Stimulated activated CD8-positive, alpha-beta memory T cell treated with anti-CD3 and anti-CD28 coated beads, Interleukin-15, amount 100 ng/mL, for 1 hour (primary cell): ENCODE measurements around the gene TAOK1.

Source experiments
- DNase-seq: peaks from one replicate; pipeline ENCODE4 v3.0.0-alpha.2; 2020; ENCODE audit warnings: low read depth

TAOK1 gene

GRCh38 chr17:29379084-29379991, 10.8 kb upstream of the TAOK1 start:
- DNase-seq: no peak

DNA sequence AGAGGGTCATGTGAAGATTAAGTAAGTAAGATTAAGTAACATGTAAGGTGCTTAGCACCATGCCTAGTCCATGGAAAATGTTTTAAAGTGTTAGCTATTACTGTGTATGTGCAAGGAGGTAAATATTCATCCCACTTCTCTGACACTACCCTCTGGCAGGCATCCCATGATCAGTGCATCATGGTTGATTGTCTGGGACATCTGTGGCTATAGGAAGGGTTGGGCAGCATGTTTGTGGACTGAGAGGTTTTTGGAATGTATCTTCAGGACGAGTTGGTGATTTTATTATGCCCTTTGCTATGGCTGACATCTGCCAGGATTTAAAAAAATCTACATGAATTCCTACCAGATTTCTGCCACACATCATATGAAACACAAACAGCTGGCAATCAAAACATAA, 6.5 kb upstream of the TAOK1 start:
- DNase-seq: no peak

DNA sequence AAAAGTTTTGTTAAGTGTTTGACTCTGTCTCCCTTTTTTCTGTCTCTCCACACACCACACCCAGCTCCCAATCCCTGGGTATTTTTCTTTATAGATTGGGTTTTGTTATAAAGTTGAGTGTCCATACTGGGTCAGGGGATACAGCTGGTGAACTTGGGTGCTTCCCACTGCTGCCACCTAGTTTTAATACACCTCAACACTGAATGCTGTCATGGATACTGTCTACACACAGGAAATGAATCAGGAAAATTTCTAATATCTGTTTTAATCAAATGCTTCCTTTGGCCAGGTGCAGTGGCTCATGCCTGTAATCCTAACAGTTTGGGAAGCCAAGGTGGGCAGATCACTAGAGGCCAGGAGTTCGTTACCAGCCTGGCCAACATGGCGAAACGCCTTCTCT, 5.3 kb upstream of the TAOK1 start:
- no peak for DNase-seq

DNA sequence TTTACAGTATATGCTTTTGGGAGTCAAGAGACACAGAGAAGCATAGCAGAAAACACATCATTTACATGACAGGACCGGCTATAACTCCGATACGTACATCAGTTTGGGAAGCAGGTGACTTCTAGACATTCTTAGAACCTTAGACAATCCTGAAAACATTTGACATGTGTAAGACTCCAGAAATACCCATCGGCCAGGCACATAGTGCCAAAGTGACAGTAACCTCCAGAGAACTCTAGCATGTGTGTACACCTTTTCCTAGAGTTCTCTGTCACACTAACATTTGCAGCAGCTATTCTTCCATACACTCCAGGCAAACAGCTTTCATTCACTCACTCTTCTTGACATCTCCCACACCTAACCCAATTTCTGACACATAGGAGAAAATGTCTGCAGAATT, 3.4 kb upstream of the TAOK1 start:
- no peak for DNase-seq

- DNase-seq: no peak
These were observed 1.2 kb upstream of the TAOK1 start for GRCh38 chr17:29388937-29389336.

GRCh38 chr17:29390851-29391631, 878 bp downstream of the TAOK1 start:
- DNase-seq: no peak

- no peak for DNase-seq
These were observed 3.3 kb downstream of the TAOK1 start for GRCh38 chr17:29393436-29393835.

- no peak for DNase-seq
These were observed 4.6 kb downstream of the TAOK1 start for GRCh38 chr17:29394761-29395160.

DNA sequence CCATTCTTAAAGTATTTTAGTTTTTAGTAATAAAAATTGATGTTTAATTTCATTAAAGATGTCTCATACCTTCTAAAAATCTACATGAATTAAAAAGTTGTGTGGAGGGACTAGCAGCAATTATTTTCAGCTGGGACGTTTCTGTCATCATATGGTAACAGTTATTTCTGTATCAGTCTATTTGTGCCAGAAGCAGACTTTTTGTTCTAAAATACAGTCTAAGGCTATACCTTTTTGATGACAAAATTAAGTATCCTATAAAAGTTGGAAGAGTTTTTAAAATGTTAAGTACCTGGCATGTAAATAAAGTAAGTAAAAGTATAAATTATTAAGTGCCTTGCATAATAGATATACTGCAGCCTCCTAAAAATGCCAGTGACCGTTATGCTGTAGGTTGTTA, 5.9 kb downstream of the TAOK1 start:
- DNase-seq: no peak

GRCh38 chr17:29399634-29400033, 9.5 kb downstream of the TAOK1 start:
- no peak for DNase-seq

DNA sequence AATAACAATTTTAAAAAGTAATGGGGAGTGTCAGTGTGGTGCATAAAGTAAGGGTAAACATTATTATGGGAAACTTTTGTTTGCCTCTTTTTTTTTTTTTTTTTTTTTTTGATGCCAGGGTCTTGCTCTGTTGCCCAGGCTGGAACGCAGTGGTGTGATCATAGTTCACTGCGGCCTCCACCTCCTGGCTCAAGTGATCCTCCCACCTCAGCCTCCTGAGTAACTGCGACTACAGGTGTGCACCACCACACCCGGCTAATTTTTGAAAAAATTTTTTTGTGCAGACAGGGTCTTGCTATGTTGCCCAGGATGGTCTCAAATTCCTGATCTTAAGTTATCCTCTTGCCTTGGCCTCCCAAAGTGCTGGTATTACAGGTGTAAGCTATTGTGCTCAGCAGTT, 10.7 kb downstream of the TAOK1 start:
- no peak for DNase-seq

DNA sequence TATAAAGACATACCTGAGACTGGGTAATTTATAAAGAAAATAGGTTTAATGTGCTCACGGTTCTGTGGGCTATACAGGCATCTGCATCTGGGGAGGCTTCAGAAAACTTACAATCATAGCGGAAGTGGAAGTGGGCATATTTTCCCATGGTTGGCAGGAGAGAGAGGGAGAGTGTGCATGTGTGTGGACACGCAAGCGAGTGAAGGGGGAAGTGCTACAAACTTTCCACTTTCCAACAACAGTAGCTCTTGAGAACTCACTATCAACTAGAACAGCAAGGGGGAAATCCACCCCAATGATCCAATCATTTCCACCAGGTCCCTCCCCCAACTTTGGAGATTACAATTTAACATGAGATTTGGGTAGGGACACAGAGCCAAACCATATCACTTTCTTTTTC, 11.1 kb downstream of the TAOK1 start:
- no peak for DNase-seq

DNA sequence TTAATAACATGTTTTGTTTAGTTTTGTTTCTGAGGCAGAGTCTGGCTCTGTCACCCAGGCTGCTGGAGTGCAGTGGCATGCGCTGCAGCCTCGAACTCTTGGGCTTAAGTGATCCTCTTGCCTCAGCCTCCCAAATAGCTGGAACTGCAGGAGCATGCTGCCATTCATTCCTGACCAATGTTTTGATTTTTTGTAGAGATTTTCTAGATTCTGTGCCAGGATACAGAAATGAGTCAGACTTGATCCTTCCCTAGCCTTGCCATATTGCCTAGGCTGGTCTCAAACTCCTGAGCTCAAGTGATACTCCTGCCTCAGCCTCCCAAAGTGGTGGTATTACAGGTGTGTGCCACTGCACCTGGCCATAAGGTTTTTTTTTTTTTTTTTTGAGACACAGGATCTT, 17.7 kb downstream of the TAOK1 start:
- DNase-seq: no peak

DNA sequence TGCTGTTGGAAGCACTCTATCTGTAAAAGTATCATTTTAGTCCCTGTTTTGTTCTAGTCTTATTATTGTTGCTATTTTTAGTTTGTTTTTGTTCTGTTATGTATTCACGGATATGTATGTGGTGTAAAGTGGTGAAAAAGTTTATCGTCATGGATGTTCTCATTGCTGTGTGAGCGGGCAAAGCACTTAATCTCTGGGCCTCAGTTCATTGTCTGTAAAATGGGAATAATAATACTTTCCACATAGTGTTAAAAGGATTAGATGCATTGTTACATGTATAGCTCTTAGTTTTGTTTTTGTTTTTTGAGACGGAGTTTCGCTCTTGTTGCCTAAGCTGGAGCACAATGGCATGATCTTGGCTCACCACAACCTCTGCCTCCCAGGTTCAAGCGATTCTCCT, 19.8 kb downstream of the TAOK1 start:
- DNase-seq: no peak

DNA sequence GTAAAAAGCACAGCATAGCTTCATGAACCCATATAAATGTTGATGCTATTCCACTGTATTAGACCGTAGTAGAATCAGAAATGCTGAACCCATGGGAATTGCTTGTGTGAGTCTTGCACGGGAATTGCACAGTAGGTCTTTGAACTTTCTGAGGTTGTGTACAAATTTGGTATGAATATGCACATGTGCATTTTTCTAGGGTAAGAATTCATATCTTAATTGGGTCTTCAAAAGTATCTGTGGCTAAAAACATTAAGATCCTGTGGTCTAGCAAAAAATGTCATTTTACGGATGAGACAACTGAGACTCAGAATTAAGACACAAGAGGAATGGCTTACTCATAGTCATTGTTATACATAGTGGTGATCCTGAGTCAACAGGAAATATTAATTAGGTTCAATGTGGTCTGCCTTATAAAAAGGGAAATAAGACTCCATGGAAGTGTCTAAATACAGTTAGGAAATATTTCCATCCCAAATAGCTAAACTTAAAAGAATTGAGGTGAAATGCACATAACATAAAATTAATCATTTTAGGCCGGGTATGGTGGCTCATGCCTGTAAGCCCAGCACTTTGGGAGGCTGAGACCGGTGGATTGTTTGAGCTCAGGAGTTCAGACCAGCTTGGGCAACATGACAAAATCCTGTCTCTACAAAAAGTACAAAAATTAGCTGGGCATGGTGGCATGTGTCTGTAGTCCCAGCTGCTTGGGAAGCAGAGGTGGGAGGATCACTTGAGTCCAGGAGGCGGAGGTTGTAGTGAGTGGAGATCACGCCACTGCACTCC, 22.8 kb downstream of the TAOK1 start:
- DNase-seq: no peak

GRCh38 chr17:29420128-29420527, 30.0 kb downstream of the TAOK1 start:
- DNase-seq: no peak

DNA sequence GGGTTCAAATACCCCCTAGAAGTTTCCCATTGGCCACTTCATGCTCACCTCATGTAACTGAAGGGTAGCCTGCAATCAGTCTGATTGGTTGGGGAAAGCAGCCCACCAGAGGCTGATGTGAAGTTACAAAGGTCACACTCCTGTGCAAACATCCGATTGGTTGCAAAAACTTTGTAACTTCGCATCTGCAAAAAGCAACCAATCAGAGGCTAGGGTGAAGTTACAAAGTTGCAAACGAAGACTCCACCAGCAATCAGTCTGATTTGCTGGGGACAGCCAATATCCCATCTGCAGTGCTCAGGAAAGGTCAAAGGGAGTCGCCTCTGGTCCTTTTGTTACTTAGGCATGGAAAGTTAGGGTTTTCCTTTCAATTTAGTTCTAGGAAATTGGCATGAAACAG, 40.1 kb downstream of the TAOK1 start:
- DNase-seq: no peak

DNA sequence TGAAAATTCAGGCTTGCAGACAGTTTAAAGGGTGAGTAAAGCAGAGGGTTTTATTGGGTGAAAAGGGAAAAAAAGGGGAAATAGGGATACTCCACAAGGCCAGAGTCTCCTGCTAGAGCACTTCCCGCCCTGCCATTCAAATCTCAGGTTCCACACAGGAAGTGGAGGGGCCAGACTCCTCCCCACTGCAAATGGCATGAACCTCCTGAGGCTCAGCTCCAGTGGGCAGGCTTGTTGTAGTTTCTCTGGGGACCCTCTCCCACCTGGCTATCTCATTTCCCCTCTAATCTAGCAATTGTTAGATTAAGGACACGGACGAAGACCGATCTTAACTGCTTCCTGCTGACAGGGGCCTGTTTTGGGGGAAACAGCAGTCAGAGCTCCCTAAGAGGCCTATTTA, 43.4 kb downstream of the TAOK1 start:
- DNase-seq: no peak

- no peak for DNase-seq
These were observed 44.4 kb downstream of the TAOK1 start for GRCh38 chr17:29434550-29434949.

GRCh38 chr17:29442451-29442850, 52.3 kb downstream of the TAOK1 start:
- DNase-seq: no peak

GRCh38 chr17:29443041-29443739, 53.0 kb downstream of the TAOK1 start:
- no peak for DNase-seq

- no peak for DNase-seq
These were observed 54.4 kb downstream of the TAOK1 start for GRCh38 chr17:29444589-29444988.
